Measurements from ENCODE around the gene AMDHD1. TPM values are rescaled to one million over a fixed set of nuclear protein-coding genes. Genes with fewer than 3 reads are reported as not detected.
A peak's percentile ranks its signal among the peaks of the same experiment; 100 is the strongest.

The AMDHD1 gene
- total RNA-seq, 1 donor from 2014 or later: 0.41 TPM

DNA sequence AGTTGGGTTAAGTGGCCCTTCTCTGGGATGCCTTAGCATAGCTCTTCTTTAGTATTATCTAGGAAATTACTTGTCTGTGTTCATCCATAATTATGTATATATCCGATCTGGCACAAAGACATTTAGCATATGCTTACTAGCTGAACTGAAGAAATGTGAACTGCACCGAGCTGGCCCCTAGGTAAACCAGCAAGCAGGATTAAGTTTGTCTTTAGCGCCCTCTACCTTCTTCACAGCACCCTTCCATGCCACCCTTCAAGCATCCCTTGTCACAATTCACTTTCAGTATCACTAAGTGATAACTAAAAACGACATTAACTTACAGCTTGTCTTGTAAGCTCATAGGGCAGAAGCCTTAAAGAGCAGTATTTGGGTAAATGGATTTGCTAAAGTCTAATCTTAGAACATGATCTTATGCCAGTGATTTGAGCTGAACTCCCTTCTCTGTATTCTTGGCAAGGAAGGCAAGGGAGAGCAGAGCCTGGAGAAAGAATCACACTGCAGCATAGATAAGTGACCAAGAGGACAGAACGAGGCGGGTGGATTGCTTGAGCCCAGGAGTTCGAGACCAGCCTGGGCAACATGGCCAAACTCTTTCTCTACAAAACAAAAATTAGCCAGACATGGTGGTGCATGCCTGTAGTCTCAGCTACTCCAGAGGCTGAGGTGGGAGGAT, 55.6 kb downstream of the AMDHD1 start:
- no peak overlapping the region for H3K4me3 Mint-ChIP-seq (ENCODE audit: low read depth)

GRCh38 chr12:95999484-95999883, 56.4 kb downstream of the AMDHD1 start:
- no peaks in the 10 kb centered on the region for H3K9me3 Mint-ChIP-seq (ENCODE audit: low read depth)
- H3K4me3 Mint-ChIP-seq (ENCODE audit: low read depth): no peak overlapping the region
- H3K4me1 Mint-ChIP-seq (ENCODE audit: low read depth): no peaks in the 10 kb centered on the region
- no peak for DNase-seq (ENCODE audit: low spot score, unreplicated experiment)
- H3K27ac Mint-ChIP-seq: no peak overlapping the region
- TF ChIP-seq, protein P1, sequence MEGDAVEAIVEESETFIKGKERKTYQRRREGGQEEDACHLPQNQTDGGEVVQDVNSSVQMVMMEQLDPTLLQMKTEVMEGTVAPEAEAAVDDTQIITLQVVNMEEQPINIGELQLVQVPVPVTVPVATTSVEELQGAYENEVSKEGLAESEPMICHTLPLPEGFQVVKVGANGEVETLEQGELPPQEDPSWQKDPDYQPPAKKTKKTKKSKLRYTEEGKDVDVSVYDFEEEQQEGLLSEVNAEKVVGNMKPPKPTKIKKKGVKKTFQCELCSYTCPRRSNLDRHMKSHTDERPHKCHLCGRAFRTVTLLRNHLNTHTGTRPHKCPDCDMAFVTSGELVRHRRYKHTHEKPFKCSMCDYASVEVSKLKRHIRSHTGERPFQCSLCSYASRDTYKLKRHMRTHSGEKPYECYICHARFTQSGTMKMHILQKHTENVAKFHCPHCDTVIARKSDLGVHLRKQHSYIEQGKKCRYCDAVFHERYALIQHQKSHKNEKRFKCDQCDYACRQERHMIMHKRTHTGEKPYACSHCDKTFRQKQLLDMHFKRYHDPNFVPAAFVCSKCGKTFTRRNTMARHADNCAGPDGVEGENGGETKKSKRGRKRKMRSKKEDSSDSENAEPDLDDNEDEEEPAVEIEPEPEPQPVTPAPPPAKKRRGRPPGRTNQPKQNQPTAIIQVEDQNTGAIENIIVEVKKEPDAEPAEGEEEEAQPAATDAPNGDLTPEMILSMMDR (IDR thresholded peaks at IDR 0.05; ENCODE audit: unreplicated experiment): no peak
- no peaks in the 10 kb centered on the region for H3K27me3 Mint-ChIP-seq
- peaks cover 4% of the 10 kb centered on the region for H3K36me3 Mint-ChIP-seq (ENCODE audit: insufficient read depth)

More for the DNA sequence above, 55.6 kb downstream of the AMDHD1 start:
- H3K36me3 Mint-ChIP-seq (ENCODE audit: insufficient read depth): peaks cover 4% of the 10 kb centered on the region
- TF ChIP-seq, protein P1 (IDR thresholded peaks at IDR 0.05; ENCODE audit: unreplicated experiment): peak; percentile 78
- no peaks in the 10 kb centered on the region for H3K9me3 Mint-ChIP-seq (ENCODE audit: low read depth)
- no peaks in the 10 kb centered on the region for H3K27me3 Mint-ChIP-seq
- no peaks in the 10 kb centered on the region for H3K4me1 Mint-ChIP-seq (ENCODE audit: low read depth)
- no peak overlapping the region for H3K27ac Mint-ChIP-seq
- no peak for DNase-seq (ENCODE audit: low spot score, unreplicated experiment)

GRCh38 chr12:96000858-96001257, 57.7 kb downstream of the AMDHD1 start:
- Mint-ChIP-seq H3K36me3 (ENCODE audit: insufficient read depth) (peaks cover 14% of the 10 kb centered on the region), H3K27ac (no peak overlapping the region), H3K4me3 (ENCODE audit: low read depth) (no peak overlapping the region), H3K9me3 (ENCODE audit: low read depth) (no peaks in the 10 kb centered on the region), H3K27me3 (no peaks in the 10 kb centered on the region), H3K4me1 (ENCODE audit: low read depth) (no peaks in the 10 kb centered on the region)
- TF ChIP-seq, protein P1 (IDR thresholded peaks at IDR 0.05; ENCODE audit: unreplicated experiment): no peak
- DNase-seq (ENCODE audit: low spot score, unreplicated experiment): no peak

- Mint-ChIP-seq H3K27me3 (no peaks in the 10 kb centered on the region), H3K36me3 (ENCODE audit: insufficient read depth) (peaks cover 15% of the 10 kb centered on the region), H3K9me3 (ENCODE audit: low read depth) (no peaks in the 10 kb centered on the region), H3K4me1 (ENCODE audit: low read depth) (no peaks in the 10 kb centered on the region), H3K27ac (no peak overlapping the region), H3K4me3 (ENCODE audit: low read depth) (no peak overlapping the region)
- DNase-seq (ENCODE audit: low spot score, unreplicated experiment): no peak
- TF ChIP-seq, protein P1 (IDR thresholded peaks at IDR 0.05; ENCODE audit: unreplicated experiment): no peak
Observed at GRCh38 chr12:96006727-96007126, 63.6 kb downstream of the AMDHD1 start.

GRCh38 chr12:96007729-96008128, 64.6 kb downstream of the AMDHD1 start:
- DNase-seq (ENCODE audit: low spot score, unreplicated experiment): no peak
- Mint-ChIP-seq H3K27me3 (no peaks in the 10 kb centered on the region), H3K9me3 (ENCODE audit: low read depth) (no peaks in the 10 kb centered on the region), H3K36me3 (ENCODE audit: insufficient read depth) (peaks cover 16% of the 10 kb centered on the region), H3K27ac (no peak overlapping the region), H3K4me1 (ENCODE audit: low read depth) (no peaks in the 10 kb centered on the region), H3K4me3 (ENCODE audit: low read depth) (no peak overlapping the region)
- TF ChIP-seq, protein P1 (IDR thresholded peaks at IDR 0.05; ENCODE audit: unreplicated experiment): no peak
